Measurements from ENCODE around the gene PHF14.

Gene PHF14

GRCh38 chr7:11155883-11156282 is 182.2 kb downstream of the PHF14 start:
- no CpG with 5 or more reads among the region's 1 CpG for WGBS (ENCODE audit: insufficient coverage)
- ChIA-PET POLR2A (no interaction called here), CTCF (interaction anchor here (0.9 kb wide), 1 partner anchor 9 kb away, joined by 3 read pairs; no protein-coding TSS in a partner anchor)
- DNase-seq = no peak
- H3K36me3 ChIP-seq (ENCODE audit: control insufficient read depth in 4 of 4, insufficient read depth in 4 of 4, low read length in 3 of 4) = peaks cover 0 to 6% (median 0%) of the 10 kb centered on the region in 4 experiments
- H3K9me3 ChIP-seq (ENCODE audit: control extremely low read depth in 1 of 5, control insufficient read depth in 4 of 5, insufficient read depth in 2 of 5, low read depth in 1 of 5, low read length in 4 of 5) = no peaks in the 10 kb centered on the region
- H3K27me3 ChIP-seq (replicated peaks in 2 of 5; ENCODE audit: control insufficient read depth in 4 of 5, insufficient read depth in 5 of 5, low read length in 4 of 5) = no peaks in the 10 kb centered on the region
- H3K4me3 ChIP-seq (ENCODE audit: control insufficient read depth in 1 of 7, extremely low read depth in 1 of 7, insufficient read depth in 4 of 7, low read depth in 2 of 7, low read length in 6 of 7) = no peak overlapping the region
- no peak overlapping the region for H3K27ac ChIP-seq (ENCODE audit: insufficient read depth in 1 of 2, low read depth in 1 of 2, low read length in 2 of 2, poor library complexity in 1 of 2, severe bottlenecking in 2 of 2)
- H3K4me1 ChIP-seq (ENCODE audit: control extremely low read depth in 1 of 4, control insufficient read depth in 4 of 4, insufficient read depth in 4 of 4, low read length in 3 of 4) = no peaks in the 10 kb centered on the region

GRCh38 chr7:11161499-11161898 is 187.8 kb downstream of the PHF14 start:
- WGBS (ENCODE audit: insufficient coverage) = no CpG with 5 or more reads among the region's 1 CpG
- Histone ChIP-seq H3K9me3 (ENCODE audit: control extremely low read depth in 1 of 5, control insufficient read depth in 4 of 5, insufficient read depth in 2 of 5, low read depth in 1 of 5, low read length in 4 of 5) (no peaks in the 10 kb centered on the region), H3K4me1 (ENCODE audit: control extremely low read depth in 1 of 4, control insufficient read depth in 4 of 4, insufficient read depth in 4 of 4, low read length in 3 of 4) (no peaks in the 10 kb centered on the region), H3K36me3 (ENCODE audit: control insufficient read depth in 4 of 4, insufficient read depth in 4 of 4, low read length in 3 of 4) (peaks cover 0 to 6% (median 0%) of the 10 kb centered on the region in 4 experiments), H3K4me3 (ENCODE audit: control insufficient read depth in 1 of 7, extremely low read depth in 1 of 7, insufficient read depth in 4 of 7, low read depth in 2 of 7, low read length in 6 of 7) (no peak overlapping the region), H3K27ac (ENCODE audit: insufficient read depth in 1 of 2, low read depth in 1 of 2, low read length in 2 of 2, poor library complexity in 1 of 2, severe bottlenecking in 2 of 2) (no peak overlapping the region), H3K27me3 (replicated peaks in 2 of 5; ENCODE audit: control insufficient read depth in 4 of 5, insufficient read depth in 5 of 5, low read length in 4 of 5) (no peaks in the 10 kb centered on the region)
- CTCF ChIA-PET = no interaction called here
- no peak for DNase-seq
- POLR2A ChIA-PET = no interaction called here

GRCh38 chr7:11163220-11163619 is 189.5 kb downstream of the PHF14 start:
- DNase-seq = no peak
- no peaks in the 10 kb centered on the region for H3K9me3 ChIP-seq (ENCODE audit: control extremely low read depth in 1 of 5, control insufficient read depth in 4 of 5, insufficient read depth in 2 of 5, low read depth in 1 of 5, low read length in 4 of 5)
- no peak overlapping the region for H3K4me3 ChIP-seq (ENCODE audit: control insufficient read depth in 1 of 7, extremely low read depth in 1 of 7, insufficient read depth in 4 of 7, low read depth in 2 of 7, low read length in 6 of 7)
- WGBS (ENCODE audit: insufficient coverage) = no CpG with 5 or more reads among the region's 1 CpG
- peaks cover 0 to 6% (median 0%) of the 10 kb centered on the region in 4 experiments for H3K36me3 ChIP-seq (ENCODE audit: control insufficient read depth in 4 of 4, insufficient read depth in 4 of 4, low read length in 3 of 4)
- POLR2A ChIA-PET = no interaction called here
- H3K4me1 ChIP-seq (ENCODE audit: control extremely low read depth in 1 of 4, control insufficient read depth in 4 of 4, insufficient read depth in 4 of 4, low read length in 3 of 4) = no peaks in the 10 kb centered on the region
- CTCF ChIA-PET = no interaction called here
- H3K27ac ChIP-seq (ENCODE audit: insufficient read depth in 1 of 2, low read depth in 1 of 2, low read length in 2 of 2, poor library complexity in 1 of 2, severe bottlenecking in 2 of 2) = no peak overlapping the region
- H3K27me3 ChIP-seq (replicated peaks in 2 of 5; ENCODE audit: control insufficient read depth in 4 of 5, insufficient read depth in 5 of 5, low read length in 4 of 5) = no peaks in the 10 kb centered on the region

DNA sequence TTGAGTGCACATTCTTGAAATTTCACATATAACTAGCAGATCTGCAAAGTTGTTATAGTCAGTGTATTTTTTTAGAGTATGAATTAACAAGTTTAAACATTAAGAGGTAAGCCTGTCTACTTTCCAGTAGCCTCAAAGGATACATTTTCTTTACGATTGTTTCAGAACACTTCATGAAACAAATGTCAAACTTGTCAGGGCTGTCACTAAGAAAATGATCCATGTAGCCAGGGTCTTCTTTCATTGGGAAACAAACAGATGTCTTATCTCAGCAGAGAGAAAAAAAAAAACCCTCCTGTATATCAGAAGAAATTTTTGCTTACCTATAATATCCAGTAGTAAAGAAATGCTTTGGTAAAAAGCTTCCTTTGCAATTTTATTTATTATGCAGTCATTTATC is 192.4 kb downstream of the PHF14 start:
- H3K27ac ChIP-seq (ENCODE audit: insufficient read depth in 1 of 2, low read depth in 1 of 2, low read length in 2 of 2, poor library complexity in 1 of 2, severe bottlenecking in 2 of 2) = no peak overlapping the region
- no peaks in the 10 kb centered on the region for H3K9me3 ChIP-seq (ENCODE audit: control extremely low read depth in 1 of 5, control insufficient read depth in 4 of 5, insufficient read depth in 2 of 5, low read depth in 1 of 5, low read length in 4 of 5)
- peaks cover 0 to 4% (median 0%) of the 10 kb centered on the region in 4 experiments for H3K36me3 ChIP-seq (ENCODE audit: control insufficient read depth in 4 of 4, insufficient read depth in 4 of 4, low read length in 3 of 4)
- ChIA-PET POLR2A (no interaction called here), CTCF (no interaction called here)
- H3K27me3 ChIP-seq (replicated peaks in 2 of 5; ENCODE audit: control insufficient read depth in 4 of 5, insufficient read depth in 5 of 5, low read length in 4 of 5) = no peaks in the 10 kb centered on the region
- H3K4me3 ChIP-seq (ENCODE audit: control insufficient read depth in 1 of 7, extremely low read depth in 1 of 7, insufficient read depth in 4 of 7, low read depth in 2 of 7, low read length in 6 of 7) = no peak overlapping the region
- no CpG with 5 or more reads among the region's 1 CpG for WGBS (ENCODE audit: insufficient coverage)
- peaks cover 0 to 9% (median 0%) of the 10 kb centered on the region in 4 experiments for H3K4me1 ChIP-seq (ENCODE audit: control extremely low read depth in 1 of 4, control insufficient read depth in 4 of 4, insufficient read depth in 4 of 4, low read length in 3 of 4)
- no peak for DNase-seq

- Histone ChIP-seq H3K27me3 (replicated peaks in 2 of 5; ENCODE audit: control insufficient read depth in 4 of 5, insufficient read depth in 5 of 5, low read length in 4 of 5) (no peaks in the 10 kb centered on the region), H3K36me3 (ENCODE audit: control insufficient read depth in 4 of 4, insufficient read depth in 4 of 4, low read length in 3 of 4) (peaks cover 0 to 4% (median 2%) of the 10 kb centered on the region in 4 experiments), H3K9me3 (ENCODE audit: control extremely low read depth in 1 of 5, control insufficient read depth in 4 of 5, insufficient read depth in 2 of 5, low read depth in 1 of 5, low read length in 4 of 5) (no peaks in the 10 kb centered on the region), H3K4me1 (ENCODE audit: control extremely low read depth in 1 of 4, control insufficient read depth in 4 of 4, insufficient read depth in 4 of 4, low read length in 3 of 4) (peaks cover 0 to 9% (median 0%) of the 10 kb centered on the region in 4 experiments), H3K27ac (ENCODE audit: insufficient read depth in 1 of 2, low read depth in 1 of 2, low read length in 2 of 2, poor library complexity in 1 of 2, severe bottlenecking in 2 of 2) (no peak overlapping the region), H3K4me3 (ENCODE audit: control insufficient read depth in 1 of 7, extremely low read depth in 1 of 7, insufficient read depth in 4 of 7, low read depth in 2 of 7, low read length in 6 of 7) (no peak overlapping the region)
- ChIA-PET POLR2A (no interaction called here), CTCF (no interaction called here)
- WGBS (ENCODE audit: insufficient coverage) = no CpG with 5 or more reads among the region's 1 CpG
- DNase-seq = peak in 2 of 3 donors; percentile 23 to 45
Observed at GRCh38 chr7:11168650-11169170, 195.0 kb downstream of the PHF14 start.

DNA sequence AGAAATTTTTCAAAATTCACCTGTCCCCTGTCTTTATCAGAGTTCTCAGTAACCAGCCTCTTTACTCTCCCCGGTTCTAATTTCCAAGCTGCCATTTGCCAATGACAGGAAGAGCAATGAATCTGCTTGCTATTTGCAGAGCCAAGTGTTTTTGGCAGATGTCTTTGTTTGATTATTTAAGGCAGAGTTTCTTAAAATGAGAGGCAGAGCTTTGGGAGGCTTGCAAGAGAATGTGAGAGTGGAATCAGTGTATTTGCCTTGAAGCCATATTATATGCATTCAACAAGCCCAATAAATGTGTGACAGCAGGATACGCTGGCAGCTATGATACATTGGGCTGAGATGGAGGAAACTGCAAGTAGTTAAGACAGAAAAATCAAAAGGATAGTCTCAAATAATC is 196.5 kb downstream of the PHF14 start:
- no peak for DNase-seq
- ChIA-PET POLR2A (no interaction called here), CTCF (no interaction called here)
- H3K27me3 ChIP-seq (replicated peaks in 2 of 5; ENCODE audit: control insufficient read depth in 4 of 5, insufficient read depth in 5 of 5, low read length in 4 of 5) = no peaks in the 10 kb centered on the region
- H3K9me3 ChIP-seq (ENCODE audit: control extremely low read depth in 1 of 5, control insufficient read depth in 4 of 5, insufficient read depth in 2 of 5, low read depth in 1 of 5, low read length in 4 of 5) = no peaks in the 10 kb centered on the region
- peaks cover 0 to 4% (median 2%) of the 10 kb centered on the region in 4 experiments for H3K36me3 ChIP-seq (ENCODE audit: control insufficient read depth in 4 of 4, insufficient read depth in 4 of 4, low read length in 3 of 4)
- H3K27ac ChIP-seq (ENCODE audit: insufficient read depth in 1 of 2, low read depth in 1 of 2, low read length in 2 of 2, poor library complexity in 1 of 2, severe bottlenecking in 2 of 2) = no peak overlapping the region
- WGBS (ENCODE audit: insufficient coverage) = 100% methylated on average over 1 of the region's 2 CpGs
- peaks cover 0 to 9% (median 0%) of the 10 kb centered on the region in 4 experiments for H3K4me1 ChIP-seq (ENCODE audit: control extremely low read depth in 1 of 4, control insufficient read depth in 4 of 4, insufficient read depth in 4 of 4, low read length in 3 of 4)
- H3K4me3 ChIP-seq (ENCODE audit: control insufficient read depth in 1 of 7, extremely low read depth in 1 of 7, insufficient read depth in 4 of 7, low read depth in 2 of 7, low read length in 6 of 7) = no peak overlapping the region

- H3K27ac ChIP-seq (ENCODE audit: insufficient read depth in 1 of 2, low read depth in 1 of 2, low read length in 2 of 2, poor library complexity in 1 of 2, severe bottlenecking in 2 of 2) = no peak overlapping the region
- CTCF ChIA-PET = no interaction called here
- H3K36me3 ChIP-seq (ENCODE audit: control insufficient read depth in 4 of 4, insufficient read depth in 4 of 4, low read length in 3 of 4) = peaks cover 0 to 4% (median 2%) of the 10 kb centered on the region in 4 experiments
- H3K9me3 ChIP-seq (ENCODE audit: control extremely low read depth in 1 of 5, control insufficient read depth in 4 of 5, insufficient read depth in 2 of 5, low read depth in 1 of 5, low read length in 4 of 5) = no peaks in the 10 kb centered on the region
- peaks cover 0 to 9% (median 0%) of the 10 kb centered on the region in 4 experiments for H3K4me1 ChIP-seq (ENCODE audit: control extremely low read depth in 1 of 4, control insufficient read depth in 4 of 4, insufficient read depth in 4 of 4, low read length in 3 of 4)
- peak in 1 of 3 donors; percentile 10 for DNase-seq
- no peak overlapping the region for H3K4me3 ChIP-seq (ENCODE audit: control insufficient read depth in 1 of 7, extremely low read depth in 1 of 7, insufficient read depth in 4 of 7, low read depth in 2 of 7, low read length in 6 of 7)
- WGBS (ENCODE audit: insufficient coverage) = no CpG with 5 or more reads among the region's 4 CpGs
- POLR2A ChIA-PET = no interaction called here
- H3K27me3 ChIP-seq (replicated peaks in 2 of 5; ENCODE audit: control insufficient read depth in 4 of 5, insufficient read depth in 5 of 5, low read length in 4 of 5) = no peaks in the 10 kb centered on the region
Observed at GRCh38 chr7:11170863-11171568, 197.3 kb downstream of the PHF14 start.

Data from common myeloid progenitor, CD34-positive (primary cell).